NCI-H510A (cell line): ENCODE results near the gene ARL11.
"Not testable (repeated sequence)": the region's sequence is repeated elsewhere in the genome, so short reads cannot be mapped to it uniquely, and the experiment has no call there.

Source experiments
- DNase-seq: peaks from one replicate; lab custom pipeline; 2025; lab: John Stamatoyannopoulos, UW

Gene ARL11

DNA sequence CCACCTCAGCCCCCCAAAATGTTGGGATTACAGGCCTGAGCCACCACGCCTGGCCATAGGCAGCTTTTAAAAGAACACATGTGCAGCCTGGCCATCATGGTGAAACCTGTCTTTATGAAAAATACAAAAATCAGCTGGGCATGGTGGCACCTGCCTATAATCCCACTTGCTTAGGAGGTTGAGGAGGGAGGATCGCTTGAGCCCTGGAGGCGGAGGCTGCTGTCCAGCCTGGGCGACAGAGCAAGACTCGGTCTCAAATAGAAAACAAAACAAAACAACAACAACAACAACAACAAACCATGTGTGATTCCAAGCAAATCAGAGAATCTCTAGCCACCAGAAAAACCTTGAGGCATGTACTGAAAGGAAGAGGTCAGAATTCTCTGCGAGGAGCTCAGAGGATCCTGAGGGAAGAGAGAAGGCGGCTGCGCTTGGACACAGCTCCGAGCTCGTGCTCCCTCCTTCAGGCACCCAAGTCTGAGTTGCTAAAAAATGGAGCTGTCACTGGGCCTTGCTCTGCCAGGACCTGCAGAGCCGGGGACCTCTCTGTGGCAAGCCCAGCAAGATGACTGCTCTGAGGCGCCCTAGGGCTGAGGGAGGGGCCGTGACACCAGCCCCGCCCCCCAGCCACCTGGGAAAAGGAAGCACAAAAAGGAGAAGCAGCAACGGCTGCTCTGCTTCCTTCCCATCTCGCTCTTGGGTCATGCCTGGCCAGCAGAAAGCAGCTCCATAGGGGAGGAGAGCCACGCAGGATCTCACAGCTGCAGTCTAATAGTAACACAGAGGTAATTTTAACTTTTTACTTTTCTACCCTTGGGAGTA, at the start of gene ARL11:
Gene ARL11 (plus strand): TSS at position 677 of the 822 bp plus-strand sequence. CDS start 1,941 bp downstream, outside the sequence.
- DNase-seq, result no peak

DNA sequence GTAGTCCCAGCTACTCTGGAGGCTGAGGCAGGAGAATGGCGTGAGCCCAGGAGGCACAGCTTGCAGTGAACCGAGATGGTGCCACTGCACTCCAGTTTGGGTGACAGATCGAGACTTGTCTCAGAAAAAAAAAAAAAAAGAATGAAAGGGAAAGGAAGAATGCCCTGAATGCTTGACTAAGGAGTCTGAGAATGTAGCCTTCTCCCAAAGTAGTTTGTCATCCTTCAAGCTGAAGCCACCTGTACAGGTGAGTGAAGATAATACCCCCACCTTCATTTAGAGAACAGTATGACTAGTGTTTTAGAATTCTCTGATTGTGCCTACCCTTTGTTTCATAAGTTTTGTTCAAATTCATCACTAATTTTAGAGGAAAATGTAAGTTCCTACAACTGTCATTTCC, 48.8 kb upstream of the ARL11 start:
- no peak for DNase-seq

DNA sequence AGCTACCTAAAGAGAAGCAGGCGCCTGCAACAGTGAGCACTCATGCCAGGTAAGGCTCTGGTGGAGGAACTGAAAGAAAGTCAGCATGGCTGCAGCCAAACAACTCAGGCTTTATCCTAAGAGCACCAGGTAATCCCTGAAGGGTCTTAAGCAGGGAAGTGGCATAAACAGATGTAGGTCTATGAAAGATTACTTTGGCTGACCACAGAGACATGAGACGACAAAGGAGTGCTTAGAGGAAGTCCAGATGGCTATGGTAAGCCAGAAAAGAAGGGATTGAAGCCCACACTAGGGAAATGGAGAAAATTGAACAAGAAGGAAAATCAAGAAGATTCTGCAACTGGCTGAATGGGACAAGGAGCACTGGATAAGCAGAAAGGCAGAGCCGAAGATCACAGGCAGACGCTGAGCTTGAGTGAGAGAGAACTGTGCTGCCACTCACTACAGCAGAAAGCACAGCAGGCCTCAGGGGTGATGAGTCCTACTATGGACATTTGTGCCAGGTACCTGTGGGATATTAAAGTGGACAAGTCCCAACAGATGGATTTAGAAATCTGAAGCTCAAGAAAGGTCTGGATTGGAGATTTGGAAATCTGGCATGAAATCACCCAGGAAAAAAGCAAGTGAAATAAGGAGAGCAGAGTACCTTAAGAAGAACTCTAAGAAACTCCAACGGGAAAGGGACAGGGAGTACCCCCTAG, 47.2 kb upstream of the ARL11 start:
- DNase-seq, result no peak

DNA sequence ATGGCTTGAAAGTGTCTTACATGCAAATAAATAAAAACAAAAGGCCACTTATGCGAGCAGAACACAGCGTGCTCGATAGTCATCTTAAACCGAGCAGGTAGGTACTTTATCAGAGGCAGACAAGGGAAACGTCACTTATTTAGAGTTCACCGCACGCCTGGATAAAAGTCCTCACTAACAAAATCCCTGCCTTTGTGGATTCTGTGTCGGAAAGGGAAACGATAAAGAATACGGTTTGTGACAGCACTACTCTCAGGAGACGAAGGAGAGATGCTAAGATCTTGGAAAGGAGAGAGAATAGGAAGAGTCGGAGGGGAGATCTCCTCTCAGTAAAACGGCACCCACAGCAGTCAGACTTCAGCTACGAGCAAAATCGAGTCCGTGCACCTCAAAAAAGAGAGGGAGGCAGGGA, 43.5 kb upstream of the ARL11 start:
- DNase-seq, result no peak

DNA sequence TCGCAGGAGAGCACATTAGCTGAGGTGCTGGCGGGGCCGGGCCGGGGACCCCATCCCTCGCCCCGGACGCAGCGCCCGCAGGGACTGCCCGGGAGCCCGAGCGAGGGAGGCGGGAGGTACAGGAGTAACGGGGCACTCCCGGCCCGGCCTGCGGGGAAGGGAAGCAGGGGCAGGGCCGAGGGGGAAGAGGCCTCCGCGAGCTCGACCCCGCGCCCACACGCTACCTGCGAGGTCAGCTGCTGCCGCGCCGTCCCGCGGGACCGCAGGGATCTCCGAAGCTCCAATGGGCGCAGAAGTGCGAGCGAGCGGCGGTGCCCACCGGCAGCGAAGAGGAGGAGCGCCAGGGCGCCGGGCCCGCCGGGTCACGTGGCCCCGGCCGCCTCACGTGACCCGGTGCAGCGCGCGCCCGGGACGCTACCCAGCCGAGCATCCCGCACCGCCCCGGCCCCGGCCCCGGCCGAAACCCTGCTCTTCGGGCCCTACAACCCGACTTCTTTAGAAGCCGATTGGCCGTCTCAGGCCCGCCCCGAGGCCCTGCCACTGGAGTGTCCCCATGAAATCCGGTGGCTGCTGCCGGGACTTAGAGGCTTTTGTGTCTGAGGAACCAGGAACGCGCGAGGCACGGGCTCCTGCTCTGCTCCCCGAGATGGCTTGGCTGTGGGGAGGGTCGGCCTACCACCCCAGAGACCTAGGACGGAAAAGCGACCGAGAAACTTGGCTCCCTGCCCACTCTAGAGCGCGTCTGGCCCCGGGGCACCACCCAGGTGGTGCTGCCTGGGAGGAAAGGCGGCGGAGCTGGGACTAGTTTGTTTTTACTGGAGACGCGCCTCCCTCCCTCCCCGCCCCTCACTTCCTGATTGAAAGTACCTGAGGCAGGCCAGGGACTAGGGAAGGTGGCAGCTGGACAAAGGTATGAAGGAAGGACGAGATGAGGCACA, 42.8 kb upstream of the ARL11 start, which contains the start of gene RCBTB1:
Gene RCBTB1 (minus strand): TSS at position 339 of the 938 bp plus-strand sequence. CDS start 18,279 bp downstream, outside the sequence.
- peak; percentile 49 for DNase-seq

DNA sequence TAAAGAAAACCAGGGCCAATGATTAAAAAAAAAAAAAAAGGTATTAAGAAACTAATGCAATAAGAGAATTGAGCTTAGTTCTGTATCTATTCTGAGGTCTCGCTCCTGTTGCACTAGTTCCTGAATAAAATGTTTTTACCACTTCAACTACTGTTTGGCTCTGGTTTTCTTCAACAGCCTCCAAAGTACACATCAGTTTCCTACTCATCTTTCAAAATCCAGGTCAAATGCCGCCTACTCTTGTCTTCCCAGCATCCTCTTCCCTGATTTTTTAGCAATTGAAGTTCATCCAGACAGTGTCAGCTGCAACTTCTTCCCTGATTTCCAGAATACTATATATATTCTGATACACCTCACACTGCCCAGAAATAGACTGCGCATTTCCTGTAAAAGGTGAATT, 41.6 kb upstream of the ARL11 start:
- DNase-seq, result no peak

DNA sequence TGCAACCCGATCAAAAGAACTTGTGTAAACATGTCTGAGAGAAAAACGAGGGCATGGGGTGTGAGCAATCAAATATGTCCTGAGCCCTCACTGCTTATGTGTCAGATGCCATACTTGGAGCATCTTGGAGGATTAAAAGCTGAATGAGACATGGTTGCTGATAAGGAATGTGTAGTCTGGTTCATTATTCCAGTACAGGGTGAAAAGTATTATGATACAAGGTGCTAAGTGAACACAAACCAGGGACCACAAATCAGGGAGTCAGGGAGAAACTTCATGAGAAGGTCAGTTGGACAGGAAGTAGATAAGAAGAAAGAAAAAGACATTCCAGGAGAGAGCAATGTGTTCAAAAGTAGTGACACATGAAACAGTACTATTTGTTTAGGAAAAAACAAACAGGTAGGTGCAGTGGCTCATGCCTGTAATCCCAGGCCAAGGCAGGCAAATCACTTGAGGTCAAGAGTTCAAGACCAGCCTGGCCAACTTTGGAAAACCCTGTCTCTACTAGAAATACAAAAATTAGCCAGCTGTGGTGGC, 40.9 kb upstream of the ARL11 start:
- no peak for DNase-seq

DNA sequence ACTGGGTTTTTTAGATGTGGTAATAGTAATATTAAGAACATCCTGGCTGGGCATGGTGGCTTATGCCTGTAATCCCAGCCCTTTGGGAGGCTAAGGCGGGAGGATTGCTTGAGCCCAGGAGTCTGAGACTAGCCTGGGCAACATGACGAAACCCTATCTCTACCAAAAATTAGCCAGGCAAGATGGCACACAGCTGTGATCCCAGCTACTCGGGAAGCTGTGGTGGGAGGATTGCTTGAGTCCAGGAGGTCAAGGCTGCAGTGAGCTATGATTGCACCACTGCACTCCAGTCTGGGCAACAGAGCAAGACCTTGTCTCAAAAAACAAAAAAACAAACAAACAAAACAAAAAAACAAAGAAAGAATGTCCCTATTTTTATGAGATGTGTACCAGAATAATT, 37.6 kb upstream of the ARL11 start:
- not testable (repeated sequence) for DNase-seq

DNA sequence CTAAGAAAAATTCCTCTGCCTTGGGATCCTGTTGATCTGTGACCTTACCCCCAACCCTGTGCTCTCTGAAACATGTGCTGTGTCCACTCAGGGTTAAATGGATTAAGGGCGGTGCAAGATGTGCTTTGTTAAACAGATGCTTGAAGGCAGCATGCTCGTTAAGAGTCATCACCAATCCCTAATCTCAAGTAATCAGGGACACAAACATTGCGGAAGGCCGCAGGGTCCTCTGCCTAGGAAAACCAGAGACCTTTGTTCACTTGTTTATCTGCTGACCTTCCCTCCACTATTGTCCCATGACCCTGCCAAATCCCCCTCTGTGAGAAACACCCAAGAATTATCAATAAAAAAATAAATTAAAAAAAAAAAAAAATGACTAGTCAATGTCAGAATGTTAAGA, 34.4 kb upstream of the ARL11 start:
- not testable (repeated sequence) for DNase-seq

DNA sequence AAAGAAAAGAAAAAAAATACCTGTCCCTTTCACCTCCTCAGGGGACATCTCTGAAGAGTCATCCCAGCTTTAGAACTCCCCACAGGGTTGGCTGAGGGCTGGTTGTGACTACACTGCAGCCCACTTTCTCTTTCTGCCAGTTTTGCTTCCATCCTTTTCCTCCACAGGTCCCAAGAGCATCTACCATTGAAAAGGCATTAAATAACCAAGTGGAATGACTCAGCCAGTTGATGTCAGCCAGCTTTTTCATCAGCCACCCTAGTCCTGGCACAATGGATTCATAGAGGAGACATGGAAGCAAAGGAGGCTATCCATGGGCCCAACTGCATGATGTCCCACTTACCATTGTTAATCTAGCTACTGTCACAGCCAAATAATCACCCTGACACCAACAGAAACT, 33.7 kb upstream of the ARL11 start:
- no peak for DNase-seq

DNA sequence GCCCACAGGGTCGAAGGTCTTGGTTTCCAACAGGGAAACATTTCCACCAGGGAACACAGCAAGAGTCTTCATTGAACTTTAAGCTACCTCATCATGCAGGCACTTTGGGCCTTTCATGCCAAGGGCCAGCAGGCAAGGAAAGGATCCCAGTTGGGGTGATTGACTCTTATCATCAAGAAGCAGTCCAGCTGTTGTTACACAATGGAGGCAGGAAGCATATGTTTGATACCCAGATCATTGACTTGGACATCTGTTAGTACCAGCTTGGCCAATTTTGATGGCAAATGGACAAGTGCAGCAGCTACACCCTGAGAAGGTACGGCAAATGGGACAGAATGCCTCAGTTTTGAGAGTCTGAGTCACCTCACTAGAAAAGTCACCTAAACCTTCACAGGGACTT, 32.1 kb upstream of the ARL11 start:
- DNase-seq, result no peak

DNA sequence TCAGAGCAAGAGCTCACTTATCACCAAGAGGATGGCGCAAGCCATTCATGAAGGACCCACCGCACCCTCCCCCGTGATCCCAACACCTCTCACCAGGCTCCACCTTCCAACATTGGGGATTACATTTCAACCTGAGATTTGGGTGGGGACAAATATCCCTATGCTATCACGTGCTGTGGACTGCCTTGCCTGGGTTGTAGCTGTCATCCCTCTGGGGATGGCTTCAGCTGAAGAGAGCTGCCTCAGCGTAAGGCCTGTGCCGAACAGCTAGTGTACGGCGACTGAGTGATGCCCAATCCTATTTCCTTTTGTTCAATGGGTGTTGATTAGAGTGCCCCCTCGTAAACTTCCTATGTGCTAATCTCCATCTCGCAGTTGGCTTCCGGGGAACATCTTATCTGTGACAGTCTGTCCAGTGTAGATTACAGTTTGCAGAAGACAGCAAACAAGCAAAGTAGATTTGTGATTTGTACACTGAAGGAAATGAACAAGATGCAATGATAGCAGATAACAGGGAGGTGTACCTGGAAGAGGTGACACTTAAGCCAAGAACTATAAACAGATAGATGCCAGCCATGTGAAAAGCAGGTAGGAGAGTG, 31.2 kb upstream of the ARL11 start:
- DNase-seq, result no peak

DNA sequence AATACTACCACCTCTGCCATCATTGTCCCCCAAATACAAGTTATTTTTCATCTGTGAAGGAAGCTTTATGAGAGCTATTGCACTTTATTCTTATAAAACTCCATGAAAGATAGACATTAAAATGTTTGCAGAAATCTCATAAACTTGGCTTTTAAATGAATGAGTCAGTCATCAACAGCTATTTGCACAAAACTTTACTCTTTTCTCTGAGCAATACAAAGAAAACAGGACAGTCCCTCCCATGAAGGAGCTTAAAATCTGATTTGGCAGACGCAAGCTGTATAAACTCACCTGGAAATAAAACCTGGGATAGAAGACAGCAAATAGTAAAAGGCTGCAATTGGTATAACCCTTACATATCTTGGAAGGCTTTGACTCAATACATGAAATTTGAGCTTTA, 26.3 kb upstream of the ARL11 start:
- DNase-seq, result no peak

DNA sequence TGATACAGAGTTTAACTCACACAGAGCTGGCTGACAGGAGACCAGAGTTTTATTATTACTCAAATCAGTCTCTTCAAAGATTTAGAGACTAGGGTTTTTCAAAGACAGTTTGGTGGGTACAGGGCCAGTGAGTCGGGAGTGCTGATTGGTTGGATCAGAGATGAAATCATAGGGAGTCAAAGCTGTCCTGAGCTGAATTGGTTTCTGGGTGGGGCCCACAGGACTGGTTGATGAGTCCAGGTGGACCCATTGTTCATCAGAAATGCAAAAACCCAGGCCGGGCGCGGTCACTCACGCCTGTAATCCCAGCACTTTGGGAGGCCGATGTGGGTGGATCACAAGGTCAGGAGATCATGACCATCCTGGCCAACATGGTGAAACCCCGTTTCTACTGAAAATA, 25.7 kb upstream of the ARL11 start:
- DNase-seq, result not testable (repeated sequence)

DNA sequence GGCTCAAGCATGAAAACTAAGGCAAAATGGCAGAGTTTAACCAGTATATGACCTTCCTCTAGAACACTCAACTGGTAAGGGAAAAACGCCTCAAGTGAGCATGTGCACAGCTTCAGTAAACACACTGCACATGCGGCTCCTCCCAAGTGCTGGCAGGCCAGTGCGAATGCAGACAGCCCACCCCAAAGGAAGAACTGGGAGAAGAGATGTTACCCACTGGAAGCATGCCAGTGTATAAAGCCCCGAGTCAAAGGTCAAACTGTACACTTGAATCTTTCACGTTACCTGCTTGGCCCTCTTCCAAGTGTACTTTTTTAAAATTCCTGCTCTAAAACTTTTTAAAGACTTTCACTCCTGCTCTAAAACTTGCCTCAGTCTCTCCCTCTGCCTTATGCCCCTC, 23.7 kb upstream of the ARL11 start:
- no peak for DNase-seq

DNA sequence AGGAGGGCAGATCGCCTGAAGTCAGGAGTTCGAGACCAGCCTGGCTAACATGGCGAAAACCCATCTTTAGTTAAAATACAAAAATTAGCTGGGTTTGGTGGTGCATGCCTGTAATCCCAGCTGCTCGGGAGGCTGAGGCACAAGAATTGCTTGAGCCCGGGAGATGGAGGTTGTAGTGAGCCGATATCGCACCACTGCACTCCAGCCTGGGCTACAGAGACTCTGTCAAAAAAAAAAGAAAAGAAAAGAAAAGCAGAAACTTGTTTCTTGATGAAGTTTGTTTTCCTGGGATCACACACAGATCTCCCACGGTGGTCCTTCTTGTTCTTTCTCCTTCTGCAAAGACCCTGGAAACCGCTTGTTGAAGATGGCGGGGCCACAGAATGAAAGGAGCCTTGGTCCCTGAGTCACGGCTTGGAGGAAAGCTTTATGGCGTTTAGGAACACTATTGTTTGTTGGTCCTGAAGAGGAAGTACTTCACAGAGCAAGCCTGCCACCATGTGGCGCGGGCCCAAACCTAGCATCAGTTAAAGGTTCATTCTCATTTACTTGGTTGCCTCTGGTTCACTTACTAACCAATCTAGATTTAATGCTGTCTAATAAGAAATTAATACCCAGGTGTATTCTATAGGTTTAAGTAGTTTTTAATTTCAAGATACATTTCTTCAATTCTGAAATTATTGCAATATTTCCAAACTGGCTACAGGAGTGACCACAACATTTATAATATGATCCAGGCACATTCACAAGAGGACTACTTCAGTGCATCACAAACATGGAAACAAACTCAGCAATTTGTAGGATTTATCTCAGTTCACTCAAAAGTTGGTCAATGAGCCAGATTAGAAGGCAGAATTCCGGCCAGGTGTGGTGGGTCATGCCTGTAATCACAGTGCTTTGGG, 21.3 kb upstream of the ARL11 start:
- peak; percentile 25 for DNase-seq

DNA sequence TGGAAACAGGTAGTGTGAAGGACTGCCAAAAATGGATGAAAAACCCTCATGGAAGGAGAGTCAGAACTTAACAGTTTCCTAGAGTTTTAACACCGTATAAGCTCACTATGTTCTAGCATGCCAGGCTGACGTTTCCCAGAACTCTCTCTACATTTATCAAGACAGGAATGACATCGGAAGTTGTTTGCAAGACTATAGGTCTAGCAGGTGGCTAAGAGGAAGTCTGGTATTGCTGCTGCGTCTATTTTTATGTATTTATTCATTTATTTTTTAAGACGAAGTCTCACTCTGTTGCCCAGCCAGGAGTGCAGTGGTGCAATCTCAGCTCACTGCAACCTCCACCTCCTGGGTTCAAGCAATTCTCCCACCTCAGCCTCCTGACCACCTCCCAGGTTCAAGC, 20.5 kb upstream of the ARL11 start:
- no peak for DNase-seq

DNA sequence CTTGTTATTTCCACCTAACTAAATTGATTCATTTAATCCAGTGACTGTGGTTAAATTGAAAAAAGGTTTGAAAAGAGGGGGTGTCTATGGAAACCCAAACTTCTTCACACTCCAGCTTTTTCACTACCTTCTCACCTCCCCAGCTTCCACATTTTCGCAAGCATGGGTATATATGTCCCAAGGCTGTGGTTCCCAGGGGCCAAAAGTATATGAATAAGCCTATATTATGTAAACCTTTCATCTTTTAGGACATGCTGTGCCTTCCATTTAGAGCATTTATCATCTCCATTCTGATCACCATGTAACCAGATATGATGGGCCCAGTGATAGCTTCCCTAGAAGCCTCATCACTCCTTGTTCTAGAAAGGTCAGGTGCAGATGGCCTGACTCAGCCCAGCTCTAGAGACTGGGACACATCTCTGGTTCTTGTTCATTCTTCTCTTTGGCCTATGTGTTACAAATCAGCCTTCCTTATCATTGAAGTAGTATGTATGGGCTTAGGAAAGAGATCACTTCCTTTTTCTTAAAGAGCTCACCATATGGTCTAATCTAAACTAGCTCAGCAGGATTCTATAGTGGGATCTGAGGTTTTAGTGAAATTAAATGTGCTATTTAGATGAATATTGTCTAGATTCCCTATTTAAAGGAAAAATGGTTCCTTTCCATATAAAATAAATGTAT, 19.5 kb upstream of the ARL11 start:
- DNase-seq, result no peak

DNA sequence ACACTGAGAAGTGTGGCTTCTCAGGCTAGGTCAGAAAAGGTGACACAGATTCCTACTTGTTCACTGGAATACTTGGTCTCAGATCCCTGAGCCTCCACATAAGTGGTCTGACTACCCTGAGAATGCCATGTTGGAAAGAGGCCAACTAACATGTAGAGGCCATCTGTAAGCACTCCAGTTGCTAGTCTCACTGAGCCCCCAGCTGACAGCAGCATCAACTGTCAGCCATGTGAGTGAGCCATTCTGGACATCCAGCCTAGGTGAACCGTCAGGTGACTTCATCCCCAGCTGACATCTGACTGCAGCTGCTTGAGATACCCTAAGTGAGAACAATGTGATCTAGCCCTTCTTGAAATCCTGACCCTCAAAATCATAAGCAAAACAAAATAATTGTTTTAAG, 18.1 kb upstream of the ARL11 start:
- DNase-seq, result peak; percentile 69

DNA sequence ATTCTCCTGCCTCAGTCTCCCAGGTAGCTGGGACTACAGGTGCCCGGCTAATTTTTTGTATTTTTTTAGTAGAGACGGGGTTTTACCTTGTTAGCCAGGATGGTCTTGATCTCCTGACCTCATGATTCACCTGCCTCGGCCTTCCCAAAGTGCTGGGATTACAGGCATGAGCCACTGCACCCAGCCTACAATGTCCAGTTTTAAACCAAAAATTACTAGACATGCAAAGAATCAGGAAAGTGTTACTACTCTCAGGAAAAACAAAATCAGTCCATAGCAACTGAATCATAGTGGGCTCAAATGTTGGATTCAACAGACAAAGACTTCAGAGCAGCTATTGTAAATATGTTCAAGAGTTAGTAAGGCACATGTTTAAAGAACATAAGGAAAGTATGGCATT, 16.3 kb upstream of the ARL11 start:
- DNase-seq, result not testable (repeated sequence)
